GM19455 (cell line): ENCODE measurements around the gene NDUFA13.

Experiments used
- ATAC-seq: cut with Tn5 transposase; IDR thresholded peaks from one replicate; pipeline ENCODE4 v1.9.1; 2021; ENCODE audit not compliant: unreplicated experiment

Gene NDUFA13

GRCh38 chr19:19544954-19545591 is 29.0 kb downstream of the NDUFA13 start:
- no peak for ATAC-seq

DNA sequence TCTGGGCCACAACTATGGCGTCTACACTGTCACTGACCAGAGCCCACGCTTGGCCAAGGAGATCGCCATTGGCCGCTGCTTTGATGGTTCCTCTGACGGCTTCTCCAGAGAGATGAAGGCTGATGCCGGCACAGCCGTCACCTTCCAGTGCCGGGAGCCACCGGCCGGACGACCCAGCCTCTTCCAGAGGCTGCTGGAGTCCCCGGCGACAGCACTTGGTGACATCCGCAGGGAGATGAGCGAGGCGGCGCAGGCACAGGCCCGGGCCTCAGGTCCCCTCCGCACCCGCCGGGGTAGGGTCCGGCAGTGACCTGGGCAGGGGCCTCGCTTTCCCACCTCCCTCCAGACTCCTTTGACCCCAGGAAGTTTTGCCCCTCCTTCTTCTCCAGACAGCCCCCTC is 29.7 kb downstream of the NDUFA13 start:
- ATAC-seq = no peak

- ATAC-seq = no peak
These were observed 30.7 kb downstream of the NDUFA13 start for GRCh38 chr19:19546751-19547162.

DNA sequence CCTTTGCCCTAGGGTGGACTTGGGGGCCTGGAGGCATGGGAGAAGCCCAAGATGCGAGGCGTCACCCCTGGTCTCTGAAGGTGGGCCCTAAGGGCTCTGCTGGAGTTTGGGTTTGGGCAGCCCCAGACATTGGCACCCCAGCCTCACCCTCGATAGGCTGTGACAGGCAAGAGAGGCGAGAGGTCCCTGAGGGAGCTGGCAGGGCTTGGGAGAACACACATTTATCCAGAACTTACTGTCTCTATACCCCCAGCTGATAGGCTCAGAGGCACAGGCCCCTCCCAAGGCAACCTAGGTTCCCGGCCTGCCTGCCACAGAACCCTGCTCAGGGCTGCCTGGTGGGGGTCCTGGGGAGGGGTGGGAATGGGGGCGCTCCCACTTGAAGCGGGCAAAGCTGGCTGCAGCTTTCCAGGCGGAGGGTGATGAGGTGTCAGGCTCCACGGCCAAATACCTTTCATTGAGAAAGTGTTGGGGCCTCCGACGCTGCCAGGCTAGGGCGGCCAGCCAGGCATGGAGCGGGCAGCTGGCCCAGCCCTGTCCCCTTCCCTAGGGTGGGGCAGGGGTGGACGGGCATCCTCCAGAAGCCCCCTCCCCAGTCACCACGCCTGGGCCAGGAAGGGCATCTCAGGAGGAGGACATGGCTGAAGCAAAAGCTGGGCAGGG is 31.8 kb downstream of the NDUFA13 start:
- no peak for ATAC-seq

DNA sequence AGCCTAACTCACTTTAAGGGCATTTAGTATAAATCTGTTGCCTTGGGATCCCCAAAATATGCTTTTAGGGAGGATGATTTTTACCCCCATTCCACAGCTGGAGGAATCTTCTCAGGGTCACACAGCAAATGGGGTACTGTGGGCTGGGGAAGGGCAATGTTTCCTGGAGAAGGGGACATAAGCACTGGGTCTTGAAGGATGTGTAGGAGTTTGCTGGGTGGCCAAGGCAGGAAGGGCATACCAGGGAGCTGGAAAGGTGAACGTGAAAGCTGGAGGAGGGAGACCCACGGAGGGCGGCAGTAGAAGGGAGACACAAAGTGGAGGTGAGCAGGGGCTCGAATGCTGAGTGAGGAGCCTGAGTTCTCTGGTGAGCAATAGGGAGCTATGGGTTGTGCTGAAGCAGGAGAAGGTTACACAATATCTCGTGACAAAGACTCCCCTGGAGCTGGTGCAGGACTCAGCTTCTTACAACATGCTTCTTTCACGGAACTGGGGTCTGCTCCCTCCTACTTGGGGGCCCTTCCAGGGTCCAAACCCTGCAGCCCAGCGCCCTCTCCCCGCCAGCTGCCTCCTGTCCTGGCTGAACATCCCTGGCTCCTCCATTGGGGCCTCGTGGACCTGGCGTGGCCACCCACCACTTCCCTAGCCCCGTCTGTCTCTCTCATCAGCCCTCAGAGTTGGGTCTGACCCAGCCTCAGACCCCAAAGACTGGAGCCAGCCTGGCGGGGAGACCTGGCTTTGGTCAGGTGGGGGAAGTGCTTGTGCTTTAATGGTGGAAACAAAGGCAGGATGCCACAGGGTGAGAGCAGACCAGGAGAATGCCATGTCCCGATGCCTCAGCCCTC is 33.1 kb downstream of the NDUFA13 start:
- ATAC-seq = no peak

- no peak for ATAC-seq
These were observed 33.9 kb downstream of the NDUFA13 start for GRCh38 chr19:19549804-19550464.

- no peak for ATAC-seq
These were observed 34.5 kb downstream of the NDUFA13 start for GRCh38 chr19:19550485-19550929.

DNA sequence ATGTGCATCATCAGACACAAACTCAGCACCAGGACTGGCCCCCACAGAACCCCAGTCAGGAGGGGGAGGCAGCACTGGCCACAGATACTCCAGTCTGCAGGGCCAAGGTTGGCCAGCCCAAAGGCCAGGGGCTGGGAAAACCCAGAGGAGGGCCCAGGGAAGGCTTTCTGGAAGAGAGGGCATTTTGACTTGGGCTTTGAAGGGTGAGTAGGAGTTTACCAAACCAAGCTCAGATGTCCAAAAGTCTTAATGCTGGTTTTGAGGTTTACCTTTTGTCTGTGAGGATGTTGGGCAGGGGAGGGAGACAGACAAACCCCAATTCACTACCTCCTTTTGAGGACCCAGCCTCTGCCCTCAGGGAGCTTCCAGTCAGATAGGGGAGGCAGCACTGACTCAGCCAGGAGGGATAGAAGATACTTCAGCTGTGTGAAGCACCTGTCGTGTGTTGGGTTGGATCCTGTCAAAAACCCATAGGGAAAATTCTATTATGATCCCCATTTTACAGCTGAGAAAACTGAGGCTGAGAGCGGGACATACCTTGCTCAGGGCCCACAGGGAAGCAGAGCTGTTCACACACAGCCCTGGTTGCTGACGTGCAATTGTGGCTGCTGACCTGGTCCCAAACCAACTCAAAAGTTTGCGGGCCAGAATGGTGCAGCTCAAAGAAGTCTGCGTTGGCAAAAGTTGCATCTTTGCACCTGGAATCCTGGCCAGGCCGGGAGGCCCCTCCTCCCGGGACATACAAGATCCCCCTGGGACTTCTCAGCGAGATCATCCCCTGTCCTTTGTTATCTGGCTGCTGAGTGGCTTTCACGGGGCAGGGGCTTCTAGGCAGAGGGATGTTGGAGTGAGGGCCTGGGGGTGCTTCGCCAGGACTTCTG is 35.2 kb downstream of the NDUFA13 start:
- ATAC-seq = no peak

DNA sequence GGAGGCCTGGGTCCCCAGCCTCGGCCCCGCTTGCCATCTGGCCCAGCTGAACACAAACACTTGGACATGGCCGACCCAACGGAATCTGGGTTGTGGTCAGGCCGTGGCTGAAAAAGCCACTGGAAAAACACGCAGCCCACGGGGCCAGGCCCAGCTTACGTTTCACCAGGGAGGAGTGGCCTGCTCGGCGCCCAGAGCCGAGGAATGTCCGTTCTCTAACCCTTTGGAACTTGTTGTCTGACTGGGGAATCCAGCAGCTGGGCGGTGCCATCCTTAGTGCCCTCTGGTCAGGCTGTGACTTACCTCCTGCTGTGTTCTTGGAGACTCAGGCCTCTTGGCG is 35.8 kb downstream of the NDUFA13 start:
- no peak for ATAC-seq

DNA sequence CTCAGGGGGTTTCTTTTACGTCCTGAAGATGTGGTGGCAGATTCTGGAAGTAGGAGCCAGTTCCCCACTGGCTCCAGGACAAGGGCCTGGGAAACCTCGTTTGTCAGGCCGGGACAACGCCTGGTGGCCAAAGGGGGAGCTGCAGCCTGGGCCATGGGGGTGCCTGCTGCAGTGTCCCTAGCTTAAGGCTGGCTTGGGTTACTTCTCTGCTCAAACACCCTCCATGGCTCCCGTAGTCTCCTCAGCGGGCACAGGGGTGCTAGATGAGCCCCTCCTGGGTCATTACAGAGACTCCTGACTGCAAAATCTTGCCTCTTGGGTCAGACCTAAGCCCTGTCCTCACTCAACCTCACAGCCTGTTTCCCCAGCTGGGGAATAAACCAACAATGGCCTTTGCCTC is 36.8 kb downstream of the NDUFA13 start:
- ATAC-seq = no peak

GRCh38 chr19:19553670-19554069 is 37.6 kb downstream of the NDUFA13 start:
- ATAC-seq = no peak

GRCh38 chr19:19554074-19555023 is 38.3 kb downstream of the NDUFA13 start:
- ATAC-seq = no peak

DNA sequence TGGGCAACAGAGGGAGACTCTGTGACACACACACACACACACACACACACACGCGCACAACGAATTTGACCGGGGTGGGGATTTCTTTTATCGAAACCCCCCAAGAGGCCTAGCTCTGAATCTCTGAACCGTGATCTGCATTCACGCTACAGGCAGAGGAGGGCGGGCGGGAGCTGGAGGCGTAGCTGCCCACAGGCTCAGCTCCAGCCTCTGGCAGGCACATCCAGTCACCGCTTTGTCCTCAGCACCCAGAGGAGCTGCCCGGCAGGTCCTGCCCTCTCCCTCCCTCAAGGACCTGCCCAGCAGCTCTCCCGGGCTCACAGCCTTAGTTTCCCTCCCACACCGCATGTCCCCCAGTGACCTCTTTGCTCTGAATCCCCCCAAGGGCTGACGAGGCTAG is 42.0 kb downstream of the NDUFA13 start:
- no peak for ATAC-seq

DNA sequence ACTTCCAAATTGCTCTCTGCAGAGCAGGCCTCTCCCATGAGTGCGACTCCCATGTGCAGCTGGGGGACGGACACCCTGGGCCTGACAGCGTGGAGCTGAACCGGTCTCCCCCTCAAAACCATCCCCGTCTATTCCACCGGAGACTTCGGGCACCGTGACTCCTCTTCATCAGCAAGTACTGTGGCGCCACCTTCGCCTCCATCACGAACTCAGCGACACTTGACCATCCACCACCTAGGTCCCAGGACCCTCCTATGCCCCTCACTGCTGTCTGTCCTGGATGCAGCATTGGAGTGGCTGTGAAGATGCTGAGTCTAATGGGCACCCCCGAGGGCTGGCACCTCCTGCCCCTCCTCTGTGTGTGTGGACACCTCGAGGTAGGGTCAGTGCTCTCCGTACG is 42.6 kb downstream of the NDUFA13 start:
- ATAC-seq = no peak

DNA sequence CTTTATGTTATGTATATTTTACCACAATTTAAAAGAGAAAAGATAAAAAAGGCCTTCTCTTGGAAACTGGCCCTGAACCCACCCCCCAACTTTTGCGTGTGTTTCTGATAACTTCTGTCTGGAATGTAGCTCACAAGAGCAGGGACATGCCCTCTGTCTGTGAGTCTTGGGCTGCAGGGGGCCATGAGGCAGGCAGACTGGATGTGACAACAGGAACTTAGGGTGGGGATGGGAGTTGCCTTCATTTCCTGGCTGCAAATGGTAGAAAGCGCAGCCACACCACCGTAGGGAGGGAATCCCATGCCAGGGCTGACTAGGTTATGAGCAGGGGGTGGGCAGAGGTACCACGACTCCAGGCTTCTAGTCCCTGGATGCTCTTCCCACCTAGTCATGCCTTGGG is 43.9 kb downstream of the NDUFA13 start:
- ATAC-seq = no peak

DNA sequence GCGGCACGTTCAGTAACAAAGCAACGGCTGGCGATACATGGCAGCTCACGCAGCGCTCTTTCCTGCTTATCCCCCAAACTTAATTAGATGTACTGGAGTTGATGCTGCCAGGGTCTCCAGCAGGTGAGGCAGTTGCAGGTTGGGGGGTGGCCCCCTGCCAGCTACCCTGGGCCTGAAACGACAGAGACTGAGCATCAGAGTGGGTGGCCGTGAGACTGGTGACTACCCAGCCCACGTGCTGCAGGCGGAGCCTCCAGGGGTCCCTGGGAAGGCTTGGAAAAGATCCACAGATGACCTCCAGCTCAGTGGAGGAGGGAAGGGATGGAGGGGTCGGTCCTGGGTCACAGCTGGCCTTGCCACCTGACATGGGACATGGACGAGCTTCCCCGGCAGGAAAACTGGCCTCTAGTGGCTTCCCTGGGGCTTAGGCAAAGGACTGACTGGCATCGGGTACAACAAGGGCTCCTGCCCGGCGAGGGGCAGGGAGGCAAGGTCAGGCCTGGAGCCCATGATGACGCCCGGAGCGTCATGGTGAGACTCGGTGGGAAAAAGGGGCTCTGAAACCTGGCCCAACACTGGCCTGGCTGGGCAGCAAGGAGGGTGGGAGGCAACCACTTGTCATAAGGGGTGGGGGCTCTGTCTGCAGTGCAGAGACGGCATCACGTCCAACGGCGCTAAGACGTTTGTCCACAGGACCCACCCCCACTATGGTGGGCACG is 46.1 kb downstream of the NDUFA13 start:
- ATAC-seq = no peak

- ATAC-seq = no peak
These were observed 46.8 kb downstream of the NDUFA13 start for GRCh38 chr19:19562665-19563347.

- no peak for ATAC-seq
These were observed 47.4 kb downstream of the NDUFA13 start for GRCh38 chr19:19563348-19563848.
